MCF 10A (cell line): Measurements from ENCODE around the gene PSMD9. TPM values are rescaled to one million over a fixed set of nuclear protein-coding genes. Genes with fewer than 3 reads are reported as not detected.

Experiments
- BruUV-seq: library from RNA; stranded (reverse); fragments of 400-500 nt; replicated peaks from 2 replicates; lab custom pipeline; 2021; lab: Mats Ljungman, UMichigan
- CTCF ChIA-PET: fragments of 300-600 bp; sonication (Branson Sonifier 250); formaldehyde crosslinking; extraction: SDS; loops from one replicate; lab custom pipeline; 2021; ENCODE audit warnings: antibody characterized with exemption, inconsistent platforms; lab: Yijun Ruan, JAX
- POLR2A ChIA-PET: fragments of 300-600, 350-650 bp; sonication (Branson Sonifier 250); formaldehyde crosslinking; extraction: SDS; loops from one replicate; lab custom pipeline; 2020; ENCODE audit warnings: antibody characterized with exemption, inconsistent platforms; lab: Yijun Ruan, JAX
- DNase-seq: peaks from one replicate; pipeline ENCODE4 v3.0.0-alpha.2; 2018; ENCODE audit not compliant: unreplicated experiment
- H3K27ac Mint-ChIP-seq: one replicate; pipeline ENCODE4 v1.8.0; 2022; ENCODE audit warnings: mild to moderate bottlenecking, low read depth, mixed read lengths; ENCODE audit not compliant: unreplicated experiment
- H3K27me3 Mint-ChIP-seq: one replicate; pipeline ENCODE4 v1.8.0; 2022; ENCODE audit warnings: mixed read lengths; ENCODE audit not compliant: insufficient read depth, unreplicated experiment
- H3K36me3 Mint-ChIP-seq: one replicate; pipeline ENCODE4 v1.8.0; 2022; ENCODE audit warnings: mild to moderate bottlenecking, moderate library complexity, mixed read lengths; ENCODE audit not compliant: insufficient read depth, unreplicated experiment
- H3K4me1 Mint-ChIP-seq: one replicate; pipeline ENCODE4 v1.8.0; 2022; ENCODE audit warnings: mixed read lengths; ENCODE audit not compliant: insufficient read depth, unreplicated experiment
- H3K4me3 Mint-ChIP-seq: one replicate; pipeline ENCODE4 v1.8.0; 2022; ENCODE audit warnings: mild to moderate bottlenecking, moderate library complexity, mixed read lengths; ENCODE audit not compliant: unreplicated experiment
- H3K9me3 Mint-ChIP-seq: one replicate; pipeline ENCODE4 v1.8.0; 2022; ENCODE audit warnings: mixed read lengths; ENCODE audit not compliant: unreplicated experiment
- intact Hi-C: fragments of 100-400 bp; cut with micrococcal nuclease; formaldehyde crosslinking; loops from 2 replicates; pipeline ENCODE4 v1.14.1; 2022
- total RNA-seq: library from RNA; stranded (reverse); gene quantifications from 2 replicates; pipeline ENCODE4 v1.2.3, GENCODE V29; 2022
- TF ChIP-seq, protein P1 (sequence below): fragments of 200-600 bp; IDR thresholded peaks from one replicate; pipeline ENCODE4 v1.8.0; 2022; ENCODE audit warnings: antibody characterized with exemption, mild to moderate bottlenecking; ENCODE audit not compliant: unreplicated experiment

PSMD9 gene
- total RNA-seq, 1 experiment from 2014 or later, result 96.3 TPM

DNA sequence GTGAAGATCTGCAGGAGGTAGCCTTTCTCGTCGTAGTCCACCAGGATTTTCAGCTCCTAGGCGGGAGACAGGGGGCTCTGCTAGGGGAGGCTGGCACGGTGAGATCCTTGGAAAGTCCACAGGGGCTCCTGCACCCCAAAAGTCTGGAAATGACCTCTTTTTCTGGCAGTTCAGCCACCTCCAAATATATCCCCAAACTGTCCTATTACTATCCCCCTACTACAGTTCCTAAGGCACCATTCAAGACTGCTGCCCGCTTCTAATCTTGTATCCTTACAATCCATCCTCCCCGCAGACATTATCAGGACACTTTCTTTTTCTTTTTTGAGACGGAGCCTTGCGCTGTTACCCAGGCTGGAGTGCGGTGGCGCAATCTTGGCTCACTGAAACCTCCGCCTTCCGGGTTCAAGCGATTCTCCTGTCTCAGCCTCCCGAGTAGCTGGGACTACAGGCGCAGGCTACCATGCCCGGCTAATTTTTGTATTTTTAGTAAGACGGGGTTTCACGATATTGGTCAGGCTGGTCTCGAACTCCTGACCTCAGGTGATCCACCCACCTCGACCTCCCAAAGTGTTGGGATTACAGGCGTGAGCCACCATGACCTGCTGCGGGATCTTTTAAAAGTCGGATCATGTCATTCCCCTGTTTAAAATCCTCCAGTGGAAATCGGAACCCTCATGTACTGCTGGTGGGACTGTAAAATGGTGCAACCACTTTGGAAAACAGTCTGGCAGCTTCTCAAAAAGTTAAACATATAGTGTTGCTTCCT lies 48.4 kb upstream of the PSMD9 start:
- no peak for DNase-seq
- BruUV-seq, result TSS peak; percentile 47
- CTCF ChIA-PET, result interaction anchor here (0.6 to 5.4 kb wide), 6 partner anchors 10 to 1393 kb away, joined by 3 to 29 read pairs (median 4); partner anchors contain the start of genes MTRFR and RHOF

DNA sequence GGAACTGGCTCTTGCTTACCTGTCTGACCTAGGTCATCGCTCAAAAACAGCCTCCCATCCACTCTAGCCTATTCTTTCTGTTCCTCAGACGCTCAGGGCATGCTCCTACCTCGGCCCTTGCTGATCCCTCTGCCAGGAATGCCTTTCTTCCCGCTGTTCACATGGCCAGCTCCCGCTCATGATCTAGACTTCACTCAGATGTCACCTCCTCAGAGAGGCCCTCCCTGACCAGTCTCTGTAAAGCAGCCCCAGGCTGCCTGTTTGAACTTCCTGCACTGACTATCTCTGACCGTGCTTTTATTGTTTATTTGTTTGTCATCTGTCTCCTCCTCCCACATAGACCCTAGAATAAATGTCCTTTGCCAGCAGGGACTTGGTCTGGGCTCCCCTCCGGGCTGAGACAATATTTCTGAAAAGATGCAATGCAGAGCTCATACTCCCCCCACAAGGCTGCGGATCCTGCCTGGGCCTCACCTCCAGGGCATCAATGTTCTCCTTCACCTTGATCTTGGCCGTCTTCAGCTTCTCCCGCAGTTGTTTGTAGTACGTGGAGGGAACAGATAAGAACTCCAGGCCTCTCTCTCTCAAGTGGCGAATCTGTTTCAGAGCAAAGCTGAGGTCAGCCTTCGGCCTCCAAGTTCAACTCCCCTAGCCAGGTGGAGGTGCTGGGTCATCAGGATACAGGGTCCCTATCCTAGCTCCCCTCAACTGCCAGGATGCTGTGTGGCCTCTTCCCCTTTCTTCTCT lies 45.2 kb upstream of the PSMD9 start:
- no peak for DNase-seq
- Mint-ChIP-seq H3K36me3 (no peaks in the 10 kb centered on the region), H3K4me1 (peaks cover 7% of the 10 kb centered on the region), H3K27ac (peak overlapping the region; percentile 17), H3K27me3 (no peaks in the 10 kb centered on the region), H3K4me3 (no peak overlapping the region), H3K9me3 (no peaks in the 10 kb centered on the region)
- TF ChIP-seq, protein P1, sequence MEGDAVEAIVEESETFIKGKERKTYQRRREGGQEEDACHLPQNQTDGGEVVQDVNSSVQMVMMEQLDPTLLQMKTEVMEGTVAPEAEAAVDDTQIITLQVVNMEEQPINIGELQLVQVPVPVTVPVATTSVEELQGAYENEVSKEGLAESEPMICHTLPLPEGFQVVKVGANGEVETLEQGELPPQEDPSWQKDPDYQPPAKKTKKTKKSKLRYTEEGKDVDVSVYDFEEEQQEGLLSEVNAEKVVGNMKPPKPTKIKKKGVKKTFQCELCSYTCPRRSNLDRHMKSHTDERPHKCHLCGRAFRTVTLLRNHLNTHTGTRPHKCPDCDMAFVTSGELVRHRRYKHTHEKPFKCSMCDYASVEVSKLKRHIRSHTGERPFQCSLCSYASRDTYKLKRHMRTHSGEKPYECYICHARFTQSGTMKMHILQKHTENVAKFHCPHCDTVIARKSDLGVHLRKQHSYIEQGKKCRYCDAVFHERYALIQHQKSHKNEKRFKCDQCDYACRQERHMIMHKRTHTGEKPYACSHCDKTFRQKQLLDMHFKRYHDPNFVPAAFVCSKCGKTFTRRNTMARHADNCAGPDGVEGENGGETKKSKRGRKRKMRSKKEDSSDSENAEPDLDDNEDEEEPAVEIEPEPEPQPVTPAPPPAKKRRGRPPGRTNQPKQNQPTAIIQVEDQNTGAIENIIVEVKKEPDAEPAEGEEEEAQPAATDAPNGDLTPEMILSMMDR, result no peak
- no TSS peak for BruUV-seq
- intact Hi-C loops, result no loop called here
- ChIA-PET POLR2A (interaction anchor here (2.0 kb wide), 1 partner anchor 45 kb away, joined by 5 read pairs; the partner anchor contains the start of gene PSMD9), CTCF (interaction anchor here (2.0 kb wide), 1 partner anchor 49 kb away, joined by 7 read pairs; the partner anchor contains the start of gene RHOF)

More for the DNA sequence above, 48.4 kb upstream of the PSMD9 start:
- Mint-ChIP-seq H3K27me3 (no peaks in the 10 kb centered on the region), H3K27ac (peak overlapping the region; percentile 46), H3K4me3 (peak overlapping the region; percentile 93), H3K4me1 (peaks cover 13% of the 10 kb centered on the region), H3K36me3 (no peaks in the 10 kb centered on the region), H3K9me3 (no peaks in the 10 kb centered on the region)
- intact Hi-C loops, result loop anchor here (1.0 kb wide), 1 partner anchor 48 kb away; the partner anchor contains the start of gene PSMD9
- POLR2A ChIA-PET, result interaction anchor here (2.0 kb wide), 1 partner anchor 12 kb away, joined by 9 read pairs; no protein-coding TSS in a partner anchor
- TF ChIP-seq, protein P1, result no peak

DNA sequence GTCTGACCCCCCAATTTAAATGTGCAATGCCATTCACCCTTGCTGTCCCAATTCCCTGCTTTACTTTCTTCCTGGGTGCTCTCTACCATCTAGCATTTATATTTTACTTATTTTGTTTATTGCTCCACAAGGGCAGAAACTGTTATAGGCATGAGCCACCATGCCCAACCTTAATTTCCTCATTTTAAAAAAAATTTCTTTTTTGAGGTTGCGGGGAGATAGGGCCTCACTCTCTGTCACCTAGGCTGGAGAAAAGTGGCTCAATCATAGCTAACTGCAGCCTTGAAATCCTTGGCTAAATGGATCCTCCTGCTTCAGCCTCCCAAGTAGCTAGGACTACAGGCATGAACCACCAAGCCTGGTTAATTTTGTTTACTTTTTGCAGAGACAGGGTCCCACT lies 42.9 kb upstream of the PSMD9 start:
- intact Hi-C loops, result no loop called here
- BruUV-seq, result no TSS peak
- CTCF ChIA-PET, result interaction anchor here (0.6 to 2.0 kb wide), 2 partner anchors 39 to 52 kb away, joined by 3 to 7 read pairs; partner anchors contain the start of gene RHOF
- H3K36me3 Mint-ChIP-seq, result no peaks in the 10 kb centered on the region
- no peak for DNase-seq
- no peak overlapping the region for H3K4me3 Mint-ChIP-seq
- H3K4me1 Mint-ChIP-seq, result no peaks in the 10 kb centered on the region
- TF ChIP-seq, protein P1, result no peak
- H3K27me3 Mint-ChIP-seq, result no peaks in the 10 kb centered on the region
- no peaks in the 10 kb centered on the region for H3K9me3 Mint-ChIP-seq
- POLR2A ChIA-PET, result no interaction called here
- no peak overlapping the region for H3K27ac Mint-ChIP-seq

DNA sequence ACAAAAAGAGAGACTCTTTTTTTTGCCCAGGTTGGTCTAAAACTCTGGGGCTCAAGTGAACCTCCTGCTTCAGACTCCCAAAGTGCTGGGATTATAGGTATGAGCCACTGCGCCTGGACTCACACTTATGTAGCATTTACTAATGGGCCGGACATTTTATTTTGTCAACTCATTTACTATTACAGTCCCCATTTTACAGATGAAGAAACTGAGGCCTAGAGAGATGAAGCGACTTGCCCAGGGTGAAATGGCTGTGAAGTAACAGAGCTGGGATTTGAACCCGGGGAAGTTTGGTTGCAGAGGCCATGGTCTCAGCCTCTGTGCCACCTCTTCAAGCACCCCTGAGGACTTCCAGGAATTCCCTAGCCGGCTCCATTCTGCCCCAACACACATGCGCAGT lies 39.4 kb upstream of the PSMD9 start:
- H3K36me3 Mint-ChIP-seq, result no peaks in the 10 kb centered on the region
- H3K9me3 Mint-ChIP-seq, result no peaks in the 10 kb centered on the region
- H3K27ac Mint-ChIP-seq, result no peak overlapping the region
- POLR2A ChIA-PET, result no interaction called here
- no TSS peak for BruUV-seq
- H3K27me3 Mint-ChIP-seq, result no peaks in the 10 kb centered on the region
- DNase-seq, result no peak
- intact Hi-C loops, result no loop called here
- no peaks in the 10 kb centered on the region for H3K4me1 Mint-ChIP-seq
- TF ChIP-seq, protein P1, result no peak
- CTCF ChIA-PET, result no interaction called here
- no peak overlapping the region for H3K4me3 Mint-ChIP-seq
